Measurements from ENCODE around the gene COL1A1. TPM values are rescaled to one million over a fixed set of nuclear protein-coding genes. Genes with fewer than 3 reads are reported as not detected.
A peak's percentile ranks its signal among the peaks of the same experiment; 100 is the strongest.

COL1A1 gene
- total RNA-seq, 4 donors from 2014 or later = 11.3 to 287 (median 31.9) TPM

- Histone ChIP-seq H3K4me3 (no peak overlapping the region), H3K27ac (peak overlapping the region in 3 of 4 donors; percentile 45 to 65 (median 61)), H3K36me3 (no peaks in the 10 kb centered on the region), H3K4me1 (peaks cover 0 to 17% (median 1%) of the 10 kb centered on the region in 4 donors), H3K9me3 (no peaks in the 10 kb centered on the region), H3K27me3 (no peaks in the 10 kb centered on the region)
- no peak for DNase-seq
- TF ChIP-seq CTCF (IDR thresholded peaks at IDR 0.05) (no peak), POLR2A (IDR thresholded peaks at IDR 0.05) (no peak)
Measured at GRCh38 chr17:50172936-50173334, 28.5 kb downstream of the COL1A1 start.

GRCh38 chr17:50172130-50172529, 29.3 kb downstream of the COL1A1 start:
- no peaks in the 10 kb centered on the region for H3K9me3 ChIP-seq

GRCh38 chr17:50171371-50172071, 29.9 kb downstream of the COL1A1 start:
- no peak for DNase-seq
- Histone ChIP-seq H3K9me3 (no peaks in the 10 kb centered on the region), H3K27ac (no peak overlapping the region), H3K27me3 (no peaks in the 10 kb centered on the region), H3K36me3 (no peaks in the 10 kb centered on the region), H3K4me3 (no peak overlapping the region), H3K4me1 (peaks cover 0 to 12% (median 0%) of the 10 kb centered on the region in 4 donors)
- TF ChIP-seq POLR2A (IDR thresholded peaks at IDR 0.05) = no peak
- TF ChIP-seq CTCF (IDR thresholded peaks at IDR 0.05) = no peak

More at GRCh38 chr17:50172130-50172529, 29.3 kb downstream of the COL1A1 start:
- Histone ChIP-seq H3K36me3 (no peaks in the 10 kb centered on the region), H3K4me1 (peaks cover 0 to 12% (median 0%) of the 10 kb centered on the region in 4 donors), H3K27me3 (no peaks in the 10 kb centered on the region), H3K27ac (no peak overlapping the region), H3K4me3 (no peak overlapping the region)
- no peak for TF ChIP-seq POLR2A (IDR thresholded peaks at IDR 0.05)
- TF ChIP-seq CTCF (IDR thresholded peaks at IDR 0.05) = no peak
- DNase-seq = no peak

GRCh38 chr17:50170662-50171370, 30.6 kb downstream of the COL1A1 start:
- no peaks in the 10 kb centered on the region for H3K27me3 ChIP-seq
- H3K27ac ChIP-seq = no peak overlapping the region
- no peaks in the 10 kb centered on the region for H3K9me3 ChIP-seq
- no peak for TF ChIP-seq POLR2A (IDR thresholded peaks at IDR 0.05)
- TF ChIP-seq CTCF (IDR thresholded peaks at IDR 0.05) = no peak
- H3K4me1 ChIP-seq = peaks cover 0 to 9% (median 0%) of the 10 kb centered on the region in 4 donors
- no peak overlapping the region for H3K4me3 ChIP-seq
- no peak for DNase-seq
- H3K36me3 ChIP-seq = no peaks in the 10 kb centered on the region

GRCh38 chr17:50169881-50170459, 31.5 kb downstream of the COL1A1 start:
- no peak for DNase-seq
- H3K9me3 ChIP-seq = no peaks in the 10 kb centered on the region
- no peak overlapping the region for H3K27ac ChIP-seq
- H3K4me3 ChIP-seq = no peak overlapping the region
- H3K27me3 ChIP-seq = no peaks in the 10 kb centered on the region
- H3K4me1 ChIP-seq = peaks cover 0 to 4% (median 0%) of the 10 kb centered on the region in 4 donors
- H3K36me3 ChIP-seq = no peaks in the 10 kb centered on the region
- TF ChIP-seq CTCF (IDR thresholded peaks at IDR 0.05) (no peak), POLR2A (IDR thresholded peaks at IDR 0.05) (no peak)
